HG02981 (cell line): Measurements from ENCODE around the gene OTULIN.

Experiments used
- ATAC-seq: cut with Tn5 transposase; IDR thresholded peaks from one replicate; pipeline ENCODE4 v1.9.1; 2021; ENCODE audit warnings: mild to moderate bottlenecking, moderate library complexity; ENCODE audit not compliant: unreplicated experiment

The OTULIN gene

GRCh38 chr5:14738050-14738449, 73.5 kb downstream of the OTULIN start:
- ATAC-seq = no peak

GRCh38 chr5:14739538-14739937, 75.0 kb downstream of the OTULIN start:
- no peak for ATAC-seq

- no peak for ATAC-seq
Measured at GRCh38 chr5:14739981-14740380, 75.5 kb downstream of the OTULIN start.

DNA sequence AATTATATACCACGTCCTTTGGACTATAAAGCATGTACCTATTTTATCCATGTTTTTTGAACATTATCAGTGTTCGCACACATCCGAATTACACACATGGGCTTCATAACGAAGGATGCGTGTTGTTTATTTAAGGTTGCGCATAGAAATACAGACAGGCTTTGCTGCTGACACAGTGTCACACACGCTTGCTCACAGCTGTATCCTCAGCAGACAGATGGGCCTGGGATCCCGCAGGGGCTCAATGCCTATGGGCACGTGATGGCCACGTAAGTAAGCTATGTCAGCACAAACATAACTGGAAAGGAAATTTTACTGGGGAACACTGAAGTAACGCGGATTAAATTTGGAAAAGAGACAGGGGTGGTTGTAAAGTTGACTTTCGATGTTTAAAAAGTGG, 76.6 kb downstream of the OTULIN start:
- no peak for ATAC-seq

DNA sequence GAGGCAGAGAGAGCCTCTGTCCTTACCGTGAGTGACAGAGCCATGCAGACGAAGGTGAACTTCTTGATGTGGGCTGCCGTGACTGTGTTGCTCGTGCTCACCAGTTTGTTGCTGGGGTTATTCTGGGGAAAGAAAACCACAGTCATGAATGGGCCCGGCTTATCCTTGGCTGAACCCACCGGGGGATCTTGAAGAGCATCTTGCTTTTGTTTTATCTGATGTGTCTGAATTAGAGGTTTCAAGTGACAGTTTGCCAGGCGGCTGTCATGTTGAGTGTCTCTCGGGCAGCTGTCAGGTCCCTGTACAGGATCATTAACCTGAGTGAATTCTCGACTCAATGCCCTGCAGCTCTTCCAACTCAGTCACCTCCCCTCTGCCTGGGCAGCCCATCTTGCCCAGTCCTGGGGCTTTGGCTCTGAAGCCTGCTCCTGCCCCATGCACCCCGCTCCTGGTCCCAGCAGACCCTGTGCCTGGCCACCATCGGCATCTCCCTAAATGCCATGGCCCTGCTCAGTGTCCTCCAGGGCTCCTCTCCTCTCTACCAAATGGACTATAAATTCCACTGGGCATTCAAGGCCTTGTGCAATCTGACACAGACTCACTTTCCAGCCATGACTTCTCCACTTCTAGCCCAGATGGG, 77.4 kb downstream of the OTULIN start:
- ATAC-seq = no peak

DNA sequence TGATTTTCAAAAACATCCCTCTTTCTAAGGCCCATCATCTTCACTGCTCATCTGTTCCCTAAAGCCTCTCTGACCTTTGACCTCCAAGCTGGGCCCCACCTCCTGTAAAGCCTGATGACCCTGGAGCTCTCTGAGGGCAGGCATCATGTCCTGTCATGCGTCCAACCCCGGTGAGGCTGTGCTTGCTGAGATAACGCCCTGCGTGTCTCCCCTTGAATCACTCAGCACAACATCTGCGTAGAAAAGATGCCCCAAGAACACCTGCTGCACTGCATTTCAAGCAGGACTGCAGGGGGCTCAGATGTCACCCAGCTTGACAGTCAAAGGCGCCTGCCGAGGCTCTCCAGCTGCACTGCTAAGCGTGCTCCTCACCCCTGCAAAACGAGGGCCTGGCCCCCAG, 78.0 kb downstream of the OTULIN start:
- no peak for ATAC-seq

DNA sequence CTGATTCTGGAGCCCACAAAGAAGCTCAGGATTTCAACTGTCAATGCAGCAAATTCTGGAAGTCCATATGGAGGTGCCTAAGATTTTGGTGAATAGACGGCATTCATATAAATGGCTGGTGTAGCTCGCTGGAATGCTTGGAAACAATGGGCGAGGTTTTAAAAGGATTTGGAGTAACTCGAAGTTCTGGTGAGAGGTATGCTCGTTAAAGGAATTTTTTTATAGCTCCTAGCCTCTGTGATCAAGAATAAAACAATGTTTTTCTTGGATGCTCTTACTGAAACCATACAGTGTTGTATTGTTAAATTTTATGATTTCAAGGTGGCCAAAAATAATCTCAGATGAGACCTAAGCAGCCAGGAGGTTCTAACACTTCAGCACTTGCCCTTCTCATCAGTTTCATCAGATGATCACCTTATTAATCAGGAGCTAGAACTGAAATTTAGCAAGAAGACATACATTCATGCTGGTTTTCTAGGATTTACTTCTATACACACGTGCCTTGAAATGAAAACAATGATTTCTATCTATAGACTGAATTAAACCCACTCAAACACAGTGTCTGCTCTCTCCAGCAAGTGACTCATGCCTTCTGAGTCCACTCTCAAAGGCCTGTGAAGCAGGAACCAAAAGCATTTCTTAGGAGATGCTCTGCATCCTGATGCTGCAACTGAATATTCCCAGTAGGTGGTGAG, 79.2 kb downstream of the OTULIN start:
- no peak for ATAC-seq

DNA sequence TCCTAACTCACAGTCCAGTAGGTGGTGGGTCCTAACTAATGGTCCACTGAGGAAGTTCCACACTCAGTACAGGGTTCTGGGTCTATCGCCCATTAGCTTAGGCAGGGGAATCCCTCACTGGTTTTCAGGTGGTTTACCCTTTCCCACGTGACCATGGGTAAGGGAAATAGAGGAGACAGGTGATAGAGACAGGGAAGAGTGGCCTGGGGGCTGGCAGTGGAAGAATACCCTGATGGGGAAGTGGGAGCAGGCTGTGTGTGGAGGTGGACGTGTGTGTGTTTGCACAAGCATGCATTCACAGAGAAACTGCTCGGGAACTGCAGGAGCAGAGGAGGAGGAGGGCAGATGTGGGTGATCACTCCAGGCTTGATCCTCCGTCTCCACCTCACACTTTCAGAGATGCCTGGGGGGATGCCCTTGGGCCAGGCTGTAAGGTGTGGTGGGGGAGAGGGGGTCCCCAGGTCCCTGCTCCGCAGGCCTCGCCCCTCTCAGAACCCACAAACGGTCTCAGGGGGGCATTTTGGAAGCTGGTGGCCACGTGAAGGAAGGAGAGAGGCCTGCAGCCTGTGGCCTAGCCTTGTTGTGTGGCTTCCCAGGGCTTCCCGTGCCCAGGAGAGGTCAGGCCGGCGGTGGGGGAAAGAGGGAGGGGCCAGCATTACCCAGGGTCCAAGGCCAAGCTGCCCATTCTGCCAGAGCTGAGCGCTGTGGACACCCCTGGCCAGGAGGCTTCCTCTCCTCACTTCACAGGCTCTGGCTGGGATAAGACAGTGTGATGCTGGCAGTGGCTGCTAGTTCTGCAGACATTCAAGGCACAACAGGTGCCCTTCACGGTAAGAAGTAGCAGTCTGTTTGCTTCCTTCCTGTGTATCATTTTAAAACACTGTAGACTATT, 80.0 kb downstream of the OTULIN start:
- no peak for ATAC-seq

GRCh38 chr5:14745188-14745563, 80.7 kb downstream of the OTULIN start:
- ATAC-seq = no peak

DNA sequence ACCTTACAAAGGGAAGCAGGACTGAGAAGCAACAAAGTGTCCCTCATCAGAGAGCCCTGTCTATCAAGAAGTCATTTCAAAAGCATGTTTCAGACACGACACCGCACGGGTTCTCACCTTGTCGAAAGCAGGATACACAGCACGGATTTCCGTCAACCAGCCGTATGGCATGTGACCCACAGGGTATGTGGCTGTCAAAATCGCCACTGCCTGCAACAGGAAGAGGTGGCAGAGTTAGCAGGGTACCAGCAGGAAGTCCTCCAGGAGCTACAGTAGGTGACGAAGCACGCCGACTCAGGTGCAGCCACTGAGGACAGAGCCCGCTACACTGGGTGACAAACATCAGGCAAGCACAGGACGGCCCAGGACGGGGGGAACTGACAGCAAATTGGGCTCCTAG, 81.2 kb downstream of the OTULIN start:
- ATAC-seq = no peak

DNA sequence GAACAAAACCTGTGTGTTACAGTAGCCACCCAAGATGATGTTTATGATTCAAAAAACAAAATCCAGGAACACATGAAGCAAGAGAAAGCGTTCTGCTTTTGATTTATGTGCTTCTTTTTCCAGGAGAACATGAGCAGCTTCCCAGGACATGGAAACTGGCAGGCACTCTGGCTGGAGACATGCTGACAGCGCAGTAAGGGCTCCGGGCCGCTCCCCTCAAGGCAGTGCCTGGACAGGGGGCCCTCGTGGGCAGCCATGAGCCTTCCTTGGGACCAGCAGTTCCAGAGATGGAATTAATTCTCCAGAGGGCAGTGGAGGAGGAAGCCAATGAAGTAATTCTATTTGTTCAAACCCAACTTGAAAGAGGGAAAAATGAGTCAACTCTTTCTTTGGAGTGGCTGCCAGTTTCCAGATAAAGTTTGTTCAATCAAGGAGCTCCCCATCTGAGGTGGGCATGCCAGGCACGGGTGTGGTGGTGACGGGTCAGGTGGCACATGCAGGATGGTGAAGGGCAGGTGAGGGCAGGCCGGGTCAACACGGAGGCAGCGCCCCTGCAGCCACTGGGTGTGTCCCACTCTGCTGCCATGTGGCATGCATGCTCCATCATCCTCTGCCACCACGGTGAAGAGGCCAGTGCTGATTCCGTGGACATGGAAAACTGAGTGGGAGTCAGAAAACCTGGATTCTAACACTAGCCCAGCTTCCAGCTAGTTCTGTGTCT, 83.8 kb downstream of the OTULIN start:
- no peak for ATAC-seq
